ENCODE data around the gene BOLA3.
"Not testable (repeated sequence)": the region's sequence is repeated elsewhere in the genome, so short reads cannot be mapped to it uniquely, and the experiment has no call there.

The BOLA3 gene

DNA sequence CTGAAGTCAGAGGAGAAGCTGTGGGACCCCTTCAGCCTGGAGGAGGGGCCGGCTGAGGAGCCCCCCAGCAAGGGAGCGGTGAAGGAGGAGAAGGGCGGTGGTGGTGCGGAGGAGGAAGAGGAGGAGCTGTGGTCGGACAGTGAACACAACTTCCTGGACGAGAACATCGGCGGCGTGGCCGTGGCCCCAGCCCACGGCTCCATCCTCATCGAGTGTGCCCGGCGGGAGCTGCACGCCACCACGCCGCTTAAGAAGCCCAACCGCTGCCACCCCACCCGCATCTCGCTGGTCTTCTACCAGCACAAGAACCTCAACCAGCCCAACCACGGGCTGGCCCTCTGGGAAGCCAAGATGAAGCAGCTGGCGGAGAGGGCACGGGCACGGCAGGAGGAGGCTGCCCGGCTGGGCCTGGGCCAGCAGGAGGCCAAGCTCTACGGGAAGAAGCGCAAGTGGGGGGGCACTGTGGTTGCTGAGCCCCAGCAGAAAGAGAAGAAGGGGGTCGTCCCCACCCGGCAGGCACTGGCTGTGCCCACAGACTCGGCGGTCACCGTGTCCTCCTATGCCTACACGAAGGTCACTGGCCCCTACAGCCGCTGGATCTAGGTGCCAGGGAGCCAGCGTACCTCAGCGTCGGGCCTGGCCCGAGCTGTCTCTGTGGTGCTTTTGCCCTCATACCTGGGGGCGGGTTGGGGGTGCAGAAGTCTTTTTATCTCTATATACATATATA is 46.0 kb downstream of the BOLA3 start:
- no peak for DNase-seq (ENCODE audit: low read depth)

DNA sequence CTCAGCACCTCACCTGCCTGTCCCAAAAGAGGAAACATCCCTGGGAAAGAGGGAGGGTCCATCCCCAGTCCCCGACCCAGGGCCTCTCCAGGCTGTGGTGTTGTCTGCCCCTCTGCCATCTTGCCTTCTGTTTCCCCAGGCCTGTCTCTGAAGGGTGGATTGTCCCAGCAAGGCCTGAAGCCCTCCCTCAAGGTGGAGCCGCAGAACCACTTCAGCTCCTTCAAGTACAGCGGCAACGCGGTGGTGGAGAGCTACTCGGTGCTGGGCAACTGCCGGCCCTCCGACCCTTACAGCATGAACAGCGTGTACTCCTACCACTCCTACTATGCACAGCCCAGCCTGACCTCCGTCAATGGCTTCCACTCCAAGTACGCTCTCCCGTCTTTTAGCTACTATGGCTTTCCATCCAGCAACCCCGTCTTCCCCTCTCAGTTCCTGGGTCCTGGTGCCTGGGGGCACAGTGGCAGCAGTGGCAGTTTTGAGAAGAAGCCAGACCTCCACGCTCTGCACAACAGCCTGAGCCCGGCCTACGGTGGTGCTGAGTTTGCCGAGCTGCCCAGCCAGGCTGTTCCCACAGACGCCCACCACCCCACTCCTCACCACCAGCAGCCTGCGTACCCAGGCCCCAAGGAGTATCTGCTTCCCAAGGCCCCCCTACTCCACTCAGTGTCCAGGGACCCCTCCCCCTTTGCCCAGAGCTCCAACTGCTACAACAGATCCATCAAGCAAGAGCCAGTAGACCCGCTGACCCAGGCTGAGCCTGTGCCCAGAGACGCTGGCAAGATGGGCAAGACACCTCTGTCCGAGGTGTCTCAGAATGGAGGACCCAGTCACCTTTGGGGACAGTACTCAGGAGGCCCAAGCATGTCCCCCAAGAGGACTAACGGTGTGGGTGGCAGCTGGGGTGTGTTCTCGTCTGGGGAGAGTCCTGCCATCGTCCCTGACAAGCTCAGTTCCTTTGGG is 47.2 kb downstream of the BOLA3 start:
- no peak for DNase-seq (ENCODE audit: low read depth)

DNA sequence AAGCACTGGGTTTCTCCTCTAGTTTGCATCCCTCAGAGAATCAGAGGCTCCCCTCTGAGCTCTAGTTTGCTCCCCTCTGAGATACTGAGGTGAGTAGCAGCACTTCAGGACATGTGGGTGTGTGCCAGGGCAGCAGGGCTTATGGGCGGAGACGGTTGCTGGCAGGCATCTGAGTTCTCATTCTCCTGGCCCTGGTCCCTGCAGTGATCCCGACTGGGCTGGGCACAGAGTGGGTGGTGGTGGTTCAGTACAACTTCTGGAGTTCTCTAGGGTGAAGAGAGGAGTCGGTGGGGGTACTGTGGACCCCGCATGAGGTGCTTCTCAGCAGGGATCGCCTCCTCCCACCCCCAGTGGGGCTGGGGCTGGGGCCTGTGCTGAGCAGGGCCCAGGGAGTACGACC is 47.9 kb downstream of the BOLA3 start:
- no peak for DNase-seq (ENCODE audit: low read depth)

DNA sequence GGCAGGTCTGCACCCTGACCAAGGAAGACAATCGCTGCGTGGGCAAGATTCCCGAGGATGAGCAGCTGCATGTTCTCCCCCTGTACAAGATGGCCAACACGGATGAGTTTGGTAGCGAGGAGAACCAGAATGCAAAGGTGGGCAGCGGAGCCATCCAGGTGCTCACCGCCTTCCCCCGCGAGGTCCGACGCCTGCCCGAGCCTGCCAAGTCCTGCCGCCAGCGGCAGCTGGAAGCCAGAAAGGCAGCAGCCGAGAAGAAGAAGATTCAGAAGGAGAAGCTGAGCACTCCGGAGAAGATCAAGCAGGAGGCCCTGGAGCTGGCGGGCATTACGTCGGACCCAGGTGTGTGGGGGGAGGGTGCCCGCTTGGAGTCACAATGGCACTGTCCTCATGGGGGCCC is 48.4 kb downstream of the BOLA3 start:
- DNase-seq (ENCODE audit: low read depth), result no peak

DNA sequence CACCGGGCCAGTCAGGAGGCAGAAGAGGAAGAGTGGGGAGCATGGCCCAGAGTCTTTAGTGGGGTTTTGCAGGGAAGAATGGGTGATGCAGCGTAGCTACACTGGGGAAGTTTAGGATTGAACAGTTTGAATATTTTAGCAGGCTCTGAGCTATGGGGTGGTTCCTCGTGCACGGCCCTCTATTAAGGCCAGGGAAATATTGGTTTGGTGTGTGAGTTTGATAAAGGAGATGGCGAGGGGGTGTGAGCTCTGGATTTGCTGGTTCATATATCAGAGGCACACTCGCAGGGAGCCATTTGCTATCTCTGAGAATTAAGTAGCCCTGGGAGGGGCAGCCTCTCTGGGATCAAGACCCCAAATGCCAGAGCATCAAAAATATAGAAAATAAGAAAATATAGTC is 50.1 kb downstream of the BOLA3 start:
- no peak for DNase-seq (ENCODE audit: low read depth)

DNA sequence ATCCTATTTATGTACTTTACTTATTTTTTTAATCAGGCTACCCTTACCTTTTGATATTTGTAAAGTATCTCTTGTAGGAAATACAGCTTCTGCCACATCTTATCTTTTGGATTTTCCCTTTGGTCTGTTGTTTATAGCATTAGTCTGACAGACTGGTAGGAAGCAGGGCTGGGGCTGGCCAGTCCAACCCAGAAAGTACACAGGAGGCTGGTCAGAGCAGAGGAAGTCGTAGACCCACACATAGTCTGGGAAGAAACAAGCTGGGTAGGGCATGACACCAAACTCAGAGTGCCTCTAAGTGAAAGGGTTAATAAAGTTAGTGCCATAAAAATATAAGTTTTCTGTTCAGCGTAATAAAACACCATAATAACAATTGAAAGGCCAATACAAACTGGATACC is 51.7 kb downstream of the BOLA3 start:
- DNase-seq (ENCODE audit: low read depth), result no peak

DNA sequence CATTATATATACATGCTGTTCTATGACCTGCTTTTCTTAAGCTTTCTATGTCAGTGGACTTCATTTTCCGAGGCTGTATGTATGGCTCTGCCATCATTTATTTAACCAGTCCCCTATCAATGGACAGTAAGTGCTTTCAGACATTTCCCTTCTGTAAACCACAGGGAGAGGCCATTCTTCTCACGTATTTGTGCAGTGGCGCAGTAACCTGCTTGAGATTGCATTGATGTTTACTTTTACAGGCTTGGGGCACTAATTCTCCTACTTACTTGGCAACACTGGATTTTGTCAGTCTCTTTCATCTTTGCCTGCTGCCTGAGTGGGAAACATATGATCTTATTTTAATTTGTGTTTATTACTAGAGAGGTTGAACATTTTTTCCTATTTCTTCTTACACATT is 52.1 kb downstream of the BOLA3 start:
- no peak for DNase-seq (ENCODE audit: low read depth)

DNA sequence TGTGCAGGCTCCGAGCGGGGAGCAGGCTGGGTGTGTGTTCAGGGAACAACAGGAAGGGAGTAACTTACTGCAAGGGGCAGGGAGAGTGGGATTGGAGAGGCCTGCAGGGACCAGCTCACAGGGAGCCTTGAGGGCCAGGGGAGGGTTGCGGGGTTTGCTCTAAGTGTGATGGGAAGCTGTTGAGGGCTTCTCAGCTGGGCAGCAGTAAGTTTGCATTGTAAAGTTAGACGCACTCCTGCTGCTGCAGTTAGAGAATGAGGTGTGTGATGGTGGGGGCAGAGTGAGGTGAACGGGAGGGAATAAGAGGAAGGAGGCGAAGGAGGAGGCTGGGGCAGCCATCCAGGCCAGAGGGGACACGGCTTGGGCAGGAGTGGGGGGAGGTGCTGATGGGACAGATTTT is 53.4 kb downstream of the BOLA3 start:
- no peak for DNase-seq (ENCODE audit: low read depth)

DNA sequence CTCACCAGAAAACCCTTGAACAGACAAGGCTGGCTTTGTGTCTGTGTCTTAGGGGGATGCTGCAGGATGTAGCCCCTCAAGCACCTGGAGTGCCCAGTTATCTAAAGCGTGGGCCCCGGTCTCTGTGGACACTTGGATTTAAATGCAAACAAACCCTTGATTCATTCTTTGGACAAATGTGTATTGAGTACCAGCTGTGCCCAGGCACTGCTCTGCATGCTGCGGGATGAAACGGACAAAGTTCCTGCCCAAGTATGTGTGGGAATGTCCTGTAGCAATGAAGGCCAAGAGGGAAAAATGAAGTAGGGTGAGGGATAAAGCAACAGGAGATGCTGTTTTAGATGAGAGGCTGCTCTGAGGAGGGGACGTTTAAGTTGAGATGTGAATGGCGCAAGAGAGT is 53.9 kb downstream of the BOLA3 start:
- no peak for DNase-seq (ENCODE audit: low read depth)

DNA sequence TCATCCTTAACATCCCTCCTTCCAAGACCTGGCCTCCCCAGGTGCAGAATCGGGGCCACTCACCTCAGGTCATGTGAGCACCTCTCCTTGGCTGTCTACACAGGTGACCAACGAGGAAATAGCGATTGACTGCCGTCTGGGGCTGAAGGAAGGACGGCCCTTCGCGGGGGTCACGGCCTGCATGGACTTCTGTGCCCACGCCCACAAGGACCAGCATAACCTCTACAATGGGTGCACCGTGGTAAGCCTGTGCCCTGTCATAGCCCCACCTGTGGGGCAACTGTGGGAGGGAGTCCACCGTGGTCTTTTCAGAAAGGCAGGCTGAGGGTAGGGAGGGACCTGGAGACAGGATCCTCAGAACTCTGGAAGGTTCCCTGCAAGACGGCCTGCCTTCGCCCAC is 54.3 kb downstream of the BOLA3 start:
- DNase-seq (ENCODE audit: low read depth), result no peak

DNA sequence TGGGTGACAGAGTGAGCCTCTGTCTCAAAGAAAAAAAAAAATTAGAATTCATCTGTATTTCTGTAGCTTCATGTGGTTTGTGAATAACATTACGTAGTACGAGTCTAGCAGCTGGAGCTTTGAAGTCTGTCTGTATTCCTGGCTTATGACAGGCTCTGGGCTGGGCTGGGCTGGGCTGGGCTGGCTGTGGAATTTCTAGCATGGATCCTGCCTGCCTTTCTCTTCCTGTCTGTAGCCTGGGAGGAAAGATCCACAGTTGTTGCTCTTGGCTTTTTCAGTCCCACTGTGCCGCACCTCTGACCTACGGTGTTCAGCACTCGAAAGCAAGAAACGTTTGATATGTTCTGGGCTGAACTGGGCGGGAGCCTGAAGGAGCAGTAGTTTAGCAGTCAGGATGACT is 55.4 kb downstream of the BOLA3 start:
- DNase-seq (ENCODE audit: low read depth), result no peak

DNA sequence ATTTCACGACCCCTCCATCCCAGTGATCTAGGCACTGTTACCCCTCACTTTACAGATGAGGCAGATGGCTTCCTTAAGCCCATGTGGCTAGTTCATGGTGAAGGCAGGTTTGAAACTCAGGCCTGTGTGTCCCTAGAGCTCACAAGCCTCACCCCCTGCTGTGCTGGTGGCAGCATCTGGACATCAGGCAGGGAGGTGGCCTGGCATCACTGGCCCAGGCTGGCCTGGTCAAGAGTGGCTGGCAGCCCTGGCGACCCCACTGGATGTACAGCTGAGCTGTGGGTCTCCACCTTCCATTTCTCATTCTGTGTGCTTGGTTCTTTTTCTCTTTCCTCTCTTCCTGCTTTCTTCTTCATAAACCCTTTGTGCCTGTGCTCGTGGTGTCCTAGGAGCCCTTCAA is 56.3 kb downstream of the BOLA3 start:
- DNase-seq (ENCODE audit: low read depth), result no peak

DNA sequence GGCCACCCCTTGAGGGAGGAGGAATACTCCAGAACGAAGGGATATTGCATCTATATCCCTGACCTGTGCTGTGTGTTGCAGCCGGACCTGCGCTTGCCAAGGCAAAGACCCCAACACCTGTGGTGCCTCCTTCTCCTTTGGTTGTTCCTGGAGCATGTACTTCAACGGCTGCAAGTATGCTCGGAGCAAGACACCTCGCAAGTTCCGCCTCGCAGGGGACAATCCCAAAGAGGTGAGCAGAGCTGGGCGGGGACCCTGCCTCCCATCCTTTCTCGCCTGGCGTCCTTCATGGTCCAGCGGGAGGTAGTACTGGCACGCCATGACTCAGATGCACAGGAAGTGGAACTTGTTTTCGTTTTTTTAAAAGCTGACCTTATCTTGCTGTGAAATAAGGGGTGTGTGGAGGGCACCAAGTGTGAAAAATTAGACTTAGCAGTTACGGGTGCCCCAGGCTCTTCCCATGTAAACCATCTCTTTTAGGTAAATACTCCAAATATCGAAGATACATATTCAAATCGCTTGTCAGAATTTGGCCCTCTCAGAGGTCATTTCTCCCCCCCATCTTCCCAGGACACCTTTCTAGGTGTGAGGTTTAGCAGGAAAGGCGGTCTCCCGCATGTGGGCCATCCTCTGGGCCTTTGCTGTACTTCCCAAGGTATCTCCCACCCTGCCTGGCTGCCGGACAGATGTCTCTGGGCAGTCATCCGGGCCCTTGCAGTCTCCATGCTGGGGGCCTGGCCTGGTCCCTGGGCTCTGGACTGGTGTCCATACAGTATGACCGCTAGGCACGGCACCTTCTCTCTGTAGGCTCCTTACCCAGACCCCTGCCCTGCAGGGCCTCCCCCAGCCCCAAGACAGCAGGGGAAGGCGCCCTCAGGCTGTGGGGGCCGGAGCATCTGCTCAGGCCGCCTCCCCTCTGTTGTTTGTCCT is 57.6 kb downstream of the BOLA3 start:
- no peak for DNase-seq (ENCODE audit: low read depth)

DNA sequence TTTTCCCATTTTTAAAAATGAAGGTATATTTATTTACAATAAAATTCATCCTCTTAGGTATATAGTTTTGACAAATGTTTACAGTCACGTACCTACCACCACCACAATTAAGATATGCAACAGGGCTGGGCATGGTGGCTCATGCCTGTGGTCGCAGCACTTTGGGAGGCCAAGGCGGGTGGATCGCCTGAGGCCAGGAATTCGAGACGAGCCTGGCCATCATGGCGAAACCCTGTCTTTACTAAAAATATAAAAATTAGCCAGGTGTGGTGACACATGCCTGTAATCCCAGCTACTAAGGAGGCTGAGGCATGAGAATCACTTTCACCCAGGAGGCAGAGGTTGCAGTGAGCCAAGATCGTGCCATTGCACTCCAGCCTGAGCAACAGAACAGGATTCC is 59.0 kb downstream of the BOLA3 start:
- DNase-seq (ENCODE audit: low read depth), result not testable (repeated sequence)

DNA sequence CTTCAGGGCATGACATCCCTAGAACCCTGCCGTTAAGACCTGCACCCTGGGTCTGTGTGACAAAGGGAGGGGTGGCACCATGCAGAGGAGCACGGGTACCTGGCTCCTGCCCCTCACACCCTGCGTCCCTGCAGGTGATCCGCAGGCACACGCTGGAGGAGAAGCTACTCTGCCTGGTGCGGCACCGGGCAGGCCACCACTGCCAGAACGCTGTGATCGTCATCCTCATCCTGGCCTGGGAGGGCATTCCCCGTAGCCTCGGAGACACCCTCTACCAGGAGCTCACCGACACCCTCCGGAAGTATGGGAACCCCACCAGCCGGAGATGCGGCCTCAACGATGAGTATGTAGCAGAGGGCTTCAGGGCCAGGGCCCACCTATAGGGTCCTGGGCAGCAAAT is 60.0 kb downstream of the BOLA3 start:
- no peak for DNase-seq (ENCODE audit: low read depth)

DNA sequence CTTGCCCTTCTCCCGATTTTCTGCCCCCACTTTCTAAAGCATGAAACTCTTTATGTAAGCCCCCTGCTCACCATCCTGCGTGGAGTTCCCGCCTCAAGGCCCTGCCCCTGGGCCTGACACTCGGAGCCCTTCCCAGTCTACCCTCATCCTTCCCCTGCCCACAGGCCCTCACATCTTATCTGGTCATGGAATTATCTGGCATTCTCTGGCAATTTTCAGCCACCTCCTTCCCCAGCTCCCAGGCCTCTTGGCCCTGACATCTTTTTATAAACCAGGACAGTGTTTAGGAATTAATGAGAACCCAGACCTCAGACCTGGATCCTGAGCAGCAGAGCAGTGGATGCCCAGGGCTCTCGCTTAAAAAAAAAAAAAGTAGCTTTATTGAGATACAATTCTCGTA is 61.7 kb downstream of the BOLA3 start:
- DNase-seq (ENCODE audit: low read depth), result no peak

Data from fibroblast of gingiva (primary cell).